Nephron progenitor cell (in vitro differentiated cells): ENCODE data around the gene GRID2.

Source experiments
- DNase-seq: peaks from one replicate; pipeline ENCODE4 v3.0.0; 2021
- H3K27ac Mint-ChIP-seq: 2 replicates; pipeline ENCODE4 v1.8.0; 2021; ENCODE audit warnings: mild to moderate bottlenecking, moderate library complexity, mixed read lengths
- H3K27me3 Mint-ChIP-seq: 2 replicates; pipeline ENCODE4 v1.8.0; 2021; ENCODE audit warnings: mild to moderate bottlenecking, low read depth, mixed read lengths; ENCODE audit not compliant: poor library complexity
- H3K36me3 Mint-ChIP-seq: 2 replicates; pipeline ENCODE4 v1.8.0; 2021; ENCODE audit warnings: low read depth, mixed read lengths
- H3K4me1 Mint-ChIP-seq: 2 replicates; pipeline ENCODE4 v1.8.0; 2021; ENCODE audit warnings: mixed read lengths
- H3K4me3 Mint-ChIP-seq: 2 replicates; pipeline ENCODE4 v1.8.0; 2021; ENCODE audit warnings: mild to moderate bottlenecking, moderate library complexity, mixed read lengths
- H3K9me3 Mint-ChIP-seq: 2 replicates; pipeline ENCODE4 v1.8.0; 2021; ENCODE audit warnings: mild to moderate bottlenecking, moderate library complexity, mixed read lengths
- TF ChIP-seq, protein P1 (sequence below): fragments of 200-600 bp; sonication (generic); IDR thresholded peaks from 2 replicates; pipeline ENCODE4 v1.5.0; 2021; ENCODE audit warnings: antibody characterized with exemption

GRID2 gene

DNA sequence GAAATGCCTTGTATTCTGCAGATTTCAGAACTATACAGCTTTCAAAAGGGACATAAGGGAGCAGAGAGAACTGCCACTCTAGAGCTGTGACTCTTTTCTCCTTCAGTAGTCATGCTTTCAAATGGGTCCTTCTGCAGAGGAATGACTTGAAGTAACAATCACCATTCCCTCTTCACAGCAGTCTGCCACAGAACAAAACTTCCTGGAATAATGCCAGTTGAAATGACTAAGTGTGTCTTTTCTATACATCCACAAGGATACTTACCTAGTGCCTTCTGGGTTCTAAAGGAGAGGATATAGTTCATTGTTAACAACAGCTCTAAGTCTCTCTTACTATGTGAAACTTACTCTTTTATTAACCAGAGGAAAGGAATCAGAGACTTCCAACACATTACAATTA, 1009.4 kb downstream of the GRID2 start:
- Mint-ChIP-seq H3K9me3 (no peaks in the 10 kb centered on the region), H3K4me3 (no peak overlapping the region), H3K27ac (no peak overlapping the region), H3K27me3 (peaks cover 6% of the 10 kb centered on the region), H3K4me1 (peaks cover 5% of the 10 kb centered on the region), H3K36me3 (no peaks in the 10 kb centered on the region)
- DNase-seq = no peak
- TF ChIP-seq, protein P1, sequence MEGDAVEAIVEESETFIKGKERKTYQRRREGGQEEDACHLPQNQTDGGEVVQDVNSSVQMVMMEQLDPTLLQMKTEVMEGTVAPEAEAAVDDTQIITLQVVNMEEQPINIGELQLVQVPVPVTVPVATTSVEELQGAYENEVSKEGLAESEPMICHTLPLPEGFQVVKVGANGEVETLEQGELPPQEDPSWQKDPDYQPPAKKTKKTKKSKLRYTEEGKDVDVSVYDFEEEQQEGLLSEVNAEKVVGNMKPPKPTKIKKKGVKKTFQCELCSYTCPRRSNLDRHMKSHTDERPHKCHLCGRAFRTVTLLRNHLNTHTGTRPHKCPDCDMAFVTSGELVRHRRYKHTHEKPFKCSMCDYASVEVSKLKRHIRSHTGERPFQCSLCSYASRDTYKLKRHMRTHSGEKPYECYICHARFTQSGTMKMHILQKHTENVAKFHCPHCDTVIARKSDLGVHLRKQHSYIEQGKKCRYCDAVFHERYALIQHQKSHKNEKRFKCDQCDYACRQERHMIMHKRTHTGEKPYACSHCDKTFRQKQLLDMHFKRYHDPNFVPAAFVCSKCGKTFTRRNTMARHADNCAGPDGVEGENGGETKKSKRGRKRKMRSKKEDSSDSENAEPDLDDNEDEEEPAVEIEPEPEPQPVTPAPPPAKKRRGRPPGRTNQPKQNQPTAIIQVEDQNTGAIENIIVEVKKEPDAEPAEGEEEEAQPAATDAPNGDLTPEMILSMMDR = no peak

DNA sequence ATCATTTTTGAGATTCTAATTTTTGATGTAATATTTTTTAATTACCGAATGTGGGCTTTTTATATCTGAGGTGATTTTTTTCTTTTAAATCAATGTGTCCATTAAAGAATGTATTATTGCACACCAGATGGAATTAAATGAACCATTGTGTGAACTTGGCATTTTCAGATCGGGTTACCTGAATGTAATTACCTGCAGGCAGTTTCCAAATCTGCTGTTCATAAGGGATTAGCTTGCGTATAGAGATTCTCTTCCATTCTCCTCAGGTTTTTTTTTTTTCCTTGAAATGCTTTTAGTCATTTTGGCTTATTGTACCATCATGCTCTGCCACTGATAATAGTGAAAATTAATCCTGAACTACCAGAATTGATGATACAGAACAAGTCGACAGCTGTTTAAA, 1013.3 kb downstream of the GRID2 start:
- H3K27ac Mint-ChIP-seq = no peak overlapping the region
- no peaks in the 10 kb centered on the region for H3K9me3 Mint-ChIP-seq
- no peaks in the 10 kb centered on the region for H3K4me1 Mint-ChIP-seq
- no peaks in the 10 kb centered on the region for H3K36me3 Mint-ChIP-seq
- DNase-seq = no peak
- TF ChIP-seq, protein P1 = no peak
- H3K4me3 Mint-ChIP-seq = no peak overlapping the region
- H3K27me3 Mint-ChIP-seq = peaks cover 6% of the 10 kb centered on the region

DNA sequence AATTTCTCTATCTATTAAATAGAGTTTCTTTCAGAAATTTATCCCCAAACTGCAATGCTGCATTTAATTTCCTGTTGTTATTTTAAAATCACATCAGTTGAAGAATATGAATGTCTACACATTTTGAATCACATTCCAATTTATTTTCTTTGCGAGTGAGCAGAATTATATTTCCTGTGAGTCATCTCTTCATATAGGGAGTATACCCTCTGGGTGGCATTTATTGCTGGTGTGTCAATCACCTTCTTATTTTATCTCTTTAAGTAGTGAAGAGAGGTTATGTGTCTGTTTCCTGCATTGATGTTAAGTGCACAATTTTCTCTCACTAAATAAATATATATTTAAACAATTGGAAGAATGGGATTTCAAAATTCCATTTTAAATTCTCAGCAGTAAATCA, 1013.8 kb downstream of the GRID2 start:
- Mint-ChIP-seq H3K9me3 (no peaks in the 10 kb centered on the region), H3K27ac (no peak overlapping the region), H3K27me3 (peaks cover 6% of the 10 kb centered on the region), H3K4me1 (no peaks in the 10 kb centered on the region), H3K36me3 (no peaks in the 10 kb centered on the region), H3K4me3 (no peak overlapping the region)
- TF ChIP-seq, protein P1 = no peak
- DNase-seq = no peak

DNA sequence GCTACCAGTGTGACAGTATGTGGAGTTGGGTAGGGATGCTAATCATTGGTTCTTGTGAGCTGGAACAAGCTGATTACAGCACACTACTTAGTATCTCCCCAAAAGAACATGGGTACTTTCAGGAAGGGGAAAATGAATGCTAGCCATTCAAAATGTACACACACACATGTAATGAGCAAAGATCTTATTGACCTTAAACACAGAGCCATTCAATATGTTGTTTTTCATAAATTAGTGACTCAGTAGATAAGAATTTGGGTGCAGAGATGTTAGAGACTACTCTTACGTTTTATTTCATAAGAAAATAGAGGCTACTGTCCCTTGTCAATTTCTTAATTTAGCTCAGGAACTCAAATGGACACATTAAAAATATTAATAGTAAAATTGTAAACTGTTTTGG, 1015.3 kb downstream of the GRID2 start:
- Mint-ChIP-seq H3K36me3 (no peaks in the 10 kb centered on the region), H3K9me3 (peaks cover 4% of the 10 kb centered on the region), H3K27me3 (peaks cover 6% of the 10 kb centered on the region)

DNA sequence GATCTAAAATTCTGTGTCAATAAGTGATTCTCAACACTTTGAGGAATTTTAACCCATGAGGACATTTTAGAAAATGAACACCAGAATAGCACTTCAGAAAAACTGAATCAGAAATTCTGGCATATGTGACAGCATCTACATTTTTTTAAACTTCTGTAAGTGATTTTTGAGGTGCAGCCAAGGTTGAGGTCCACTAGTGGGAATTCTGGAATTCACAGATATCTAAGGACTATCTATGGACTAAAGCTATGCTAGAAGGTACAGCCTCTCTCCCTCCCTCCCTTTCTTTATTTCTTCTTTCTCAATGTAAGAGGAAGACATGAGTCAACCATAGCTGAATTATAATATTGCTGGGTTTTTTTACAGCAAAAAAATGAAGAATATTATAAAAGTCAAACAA, 1016.6 kb downstream of the GRID2 start:
- no peak for DNase-seq
- peaks cover 6% of the 10 kb centered on the region for H3K27me3 Mint-ChIP-seq

More for the DNA sequence above, 1015.3 kb downstream of the GRID2 start:
- DNase-seq = no peak
- TF ChIP-seq, protein P1 = no peak
- Mint-ChIP-seq H3K4me1 (no peaks in the 10 kb centered on the region), H3K4me3 (no peak overlapping the region), H3K27ac (no peak overlapping the region)

DNA sequence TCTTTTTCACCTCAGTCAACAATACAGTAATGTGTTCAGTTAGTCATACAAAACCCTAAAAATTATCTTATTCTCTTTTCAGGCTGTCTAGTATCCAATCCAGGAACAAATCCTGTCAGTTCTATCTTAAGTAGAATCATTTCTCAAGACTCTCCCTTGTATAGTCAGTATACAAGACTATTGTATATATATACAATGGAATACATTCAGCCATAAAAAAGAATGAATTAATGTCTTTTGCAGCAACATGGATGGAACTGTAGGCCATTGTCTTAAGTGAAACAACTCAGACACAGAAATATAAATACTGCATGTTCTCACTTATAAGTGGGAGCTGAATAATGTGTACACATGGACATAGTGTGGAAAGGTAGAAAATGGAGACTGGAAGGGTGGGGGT, 1023.6 kb downstream of the GRID2 start:
- no peak overlapping the region for H3K4me3 Mint-ChIP-seq
- H3K36me3 Mint-ChIP-seq = no peaks in the 10 kb centered on the region
- TF ChIP-seq, protein P1 = no peak
- DNase-seq = no peak
- no peaks in the 10 kb centered on the region for H3K4me1 Mint-ChIP-seq
- no peak overlapping the region for H3K27ac Mint-ChIP-seq
- peaks cover 4% of the 10 kb centered on the region for H3K9me3 Mint-ChIP-seq
- H3K27me3 Mint-ChIP-seq = peaks cover 3% of the 10 kb centered on the region

More for the DNA sequence above, 1016.6 kb downstream of the GRID2 start:
- no peaks in the 10 kb centered on the region for H3K4me1 Mint-ChIP-seq
- H3K4me3 Mint-ChIP-seq = no peak overlapping the region
- TF ChIP-seq, protein P1 = no peak
- peaks cover 4% of the 10 kb centered on the region for H3K9me3 Mint-ChIP-seq
- no peaks in the 10 kb centered on the region for H3K36me3 Mint-ChIP-seq
- no peak overlapping the region for H3K27ac Mint-ChIP-seq
